Uterus (tissue), 4 donors: ENCODE results near the gene JMJD8. TPM values are rescaled to one million over a fixed set of nuclear protein-coding genes. Genes with fewer than 3 reads are reported as not detected.
A peak's percentile ranks its signal among the peaks of the same experiment; 100 is the strongest.

ENCODE experiments used
- DNase-seq, 2 donors: peaks; one replicate each; pipeline ENCODE4 v3.0.0-alpha.2; 2019 to 2020
- H3K27ac ChIP-seq, 2 donors: fragments of 200-600 bp; sonication (generic); 1 replicate in 1 of 2; 2 replicates in 1 of 2; pipeline ENCODE4 v1.5.1; 2016 to 2018
- H3K27me3 ChIP-seq, 2 donors: fragments of 200-600 bp; sonication (generic); one replicate each; pipeline ENCODE4 v1.5.1; 2018 to 2019; ENCODE audit warnings: control low read depth in 1 of 2
- H3K36me3 ChIP-seq, 2 donors: fragments of 200-600 bp; sonication (generic); one replicate each; pipeline ENCODE4 v1.5.1; 2019; ENCODE audit warnings: control low read depth in 1 of 2
- H3K4me1 ChIP-seq, 2 donors: fragments of 200-600 bp; sonication (generic); one replicate each; pipeline ENCODE4 v1.5.1; 2018 to 2019; ENCODE audit warnings: control low read depth in 1 of 2
- H3K4me3 ChIP-seq, 2 donors: fragments of 200-600 bp; sonication (generic); 1 replicate in 1 of 2; 2 replicates in 1 of 2; pipeline ENCODE4 v1.5.1; 2018 to 2019; ENCODE audit warnings: mild to moderate bottlenecking in 1 of 2
- H3K9me3 ChIP-seq, 2 donors: fragments of 200-600 bp; sonication (generic); one replicate each; pipeline ENCODE4 v1.5.1; 2019; ENCODE audit warnings: control low read depth in 1 of 2
- POLR2A ChIP-seq, 2 donors: fragments of 450-650 bp; IDR thresholded peaks; one replicate each; pipeline ENCODE4 v1.6.1; 2016; ENCODE audit warnings: antibody characterized with exemption in 2 of 2, mild to moderate bottlenecking in 1 of 2, moderate library complexity in 1 of 2
- intact Hi-C: fragments of 100-400 bp; cut with DNase I; formaldehyde crosslinking; loops from one replicate; pipeline ENCODE4 v1.15.1; 2023; ENCODE audit warnings: low total_unique reads
- total RNA-seq, 4 donors: library from RNA; depleted of rRNA in 3 of 4; stranded (reverse); fragments of >200 nt in 3 of 4; gene quantifications; one replicate each; pipeline versions ENCODE4 v1.1.0 to v1.2.4, GENCODE V29; 2014 to 2023
- TF ChIP-seq, protein P1 (sequence below), 4 experiments: fragments of 200-600 bp in 2 of 4; fragments of 450-650 bp in 2 of 4; sonication (generic) in 2 of 4; IDR thresholded peaks; one replicate each; pipeline ENCODE4 v1.5.1; 2016 to 2019; ENCODE audit warnings: antibody characterized with exemption in 4 of 4, mild to moderate bottlenecking in 2 of 4, moderate library complexity in 1 of 4
- donor health status: DM: yes; HTN: yes; CAD: no.

JMJD8 gene
- total RNA-seq, 4 donors from 2014 or later = 45.6 to 111 (median 57.4) TPM

DNA sequence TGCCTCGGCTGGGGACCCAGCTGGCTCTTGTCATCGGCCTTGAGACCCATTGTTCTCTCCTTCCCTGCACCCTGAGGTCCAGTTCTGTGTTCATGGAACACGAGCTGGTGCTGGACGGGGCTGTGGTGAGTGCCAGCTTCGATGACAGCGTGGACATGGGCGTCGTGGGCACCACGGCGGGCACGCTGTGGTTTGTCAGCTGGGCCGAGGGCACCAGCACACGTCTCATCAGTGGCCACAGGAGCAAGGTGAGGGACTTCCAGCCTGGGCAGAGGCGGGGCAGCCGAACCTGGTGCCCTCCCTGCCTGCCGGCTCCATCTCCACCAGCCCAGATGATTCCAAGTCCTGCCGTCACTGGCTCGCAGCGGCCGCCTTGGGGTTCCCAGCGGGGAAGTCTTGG lies 21.5 kb downstream of the JMJD8 start:
- H3K9me3 ChIP-seq = no peaks in the 10 kb centered on the region
- H3K27me3 ChIP-seq = no peaks in the 10 kb centered on the region
- no peak overlapping the region for H3K4me3 ChIP-seq
- intact Hi-C loops = loop anchor here (10.0 kb wide), 1 partner anchor 88 kb away; no protein-coding TSS in a partner anchor
- H3K4me1 ChIP-seq = peaks cover 3 to 12% of the 10 kb centered on the region in 2 donors
- no peak overlapping the region for H3K27ac ChIP-seq
- DNase-seq = no peak
- no peak for TF ChIP-seq POLR2A (IDR thresholded peaks at IDR 0.05)
- no peaks in the 10 kb centered on the region for H3K36me3 ChIP-seq

DNA sequence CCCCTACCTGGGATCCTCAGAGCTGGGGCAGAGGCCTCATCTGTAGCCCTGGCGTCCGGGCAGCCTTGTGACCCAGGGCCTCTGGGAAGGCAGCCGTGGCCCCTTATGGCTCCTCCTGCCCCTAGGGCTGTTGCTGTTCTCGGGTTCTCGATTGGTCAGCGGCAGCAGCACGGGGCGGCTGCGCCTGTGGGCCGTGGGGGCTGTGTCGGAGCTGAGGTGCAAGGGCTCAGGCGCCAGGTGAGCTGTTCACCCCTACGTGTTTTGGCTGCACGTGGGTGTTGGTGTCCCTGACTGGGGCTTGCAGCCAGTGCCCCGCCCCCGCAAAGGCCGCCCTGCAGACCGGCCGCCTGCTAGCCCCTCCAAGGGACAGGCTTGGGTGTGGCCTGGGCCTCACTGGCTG lies 22.0 kb downstream of the JMJD8 start:
- Histone ChIP-seq H3K27me3 (no peaks in the 10 kb centered on the region), H3K4me1 (peaks cover 3 to 7% of the 10 kb centered on the region in 2 donors), H3K36me3 (no peaks in the 10 kb centered on the region), H3K27ac (no peak overlapping the region), H3K4me3 (no peak overlapping the region), H3K9me3 (no peaks in the 10 kb centered on the region)
- DNase-seq = no peak
- intact Hi-C loops = loop anchor here (10.0 kb wide), 1 partner anchor 87 kb away; no protein-coding TSS in a partner anchor
- TF ChIP-seq, protein P1, sequence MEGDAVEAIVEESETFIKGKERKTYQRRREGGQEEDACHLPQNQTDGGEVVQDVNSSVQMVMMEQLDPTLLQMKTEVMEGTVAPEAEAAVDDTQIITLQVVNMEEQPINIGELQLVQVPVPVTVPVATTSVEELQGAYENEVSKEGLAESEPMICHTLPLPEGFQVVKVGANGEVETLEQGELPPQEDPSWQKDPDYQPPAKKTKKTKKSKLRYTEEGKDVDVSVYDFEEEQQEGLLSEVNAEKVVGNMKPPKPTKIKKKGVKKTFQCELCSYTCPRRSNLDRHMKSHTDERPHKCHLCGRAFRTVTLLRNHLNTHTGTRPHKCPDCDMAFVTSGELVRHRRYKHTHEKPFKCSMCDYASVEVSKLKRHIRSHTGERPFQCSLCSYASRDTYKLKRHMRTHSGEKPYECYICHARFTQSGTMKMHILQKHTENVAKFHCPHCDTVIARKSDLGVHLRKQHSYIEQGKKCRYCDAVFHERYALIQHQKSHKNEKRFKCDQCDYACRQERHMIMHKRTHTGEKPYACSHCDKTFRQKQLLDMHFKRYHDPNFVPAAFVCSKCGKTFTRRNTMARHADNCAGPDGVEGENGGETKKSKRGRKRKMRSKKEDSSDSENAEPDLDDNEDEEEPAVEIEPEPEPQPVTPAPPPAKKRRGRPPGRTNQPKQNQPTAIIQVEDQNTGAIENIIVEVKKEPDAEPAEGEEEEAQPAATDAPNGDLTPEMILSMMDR (IDR thresholded peaks at IDR 0.05) = no peak
- no peak for TF ChIP-seq POLR2A (IDR thresholded peaks at IDR 0.05)

GRCh38 chr16:661184-661821 lies 22.8 kb downstream of the JMJD8 start:
- TF ChIP-seq, protein P1 (IDR thresholded peaks at IDR 0.05) = peak in 2 of 4 experiments; percentile 1 to 9
- no peak for TF ChIP-seq POLR2A (IDR thresholded peaks at IDR 0.05)
- intact Hi-C loops = loop anchor here (10.0 kb wide), 1 partner anchor 87 kb away; no protein-coding TSS in a partner anchor
- H3K4me3 ChIP-seq = no peak overlapping the region

DNA sequence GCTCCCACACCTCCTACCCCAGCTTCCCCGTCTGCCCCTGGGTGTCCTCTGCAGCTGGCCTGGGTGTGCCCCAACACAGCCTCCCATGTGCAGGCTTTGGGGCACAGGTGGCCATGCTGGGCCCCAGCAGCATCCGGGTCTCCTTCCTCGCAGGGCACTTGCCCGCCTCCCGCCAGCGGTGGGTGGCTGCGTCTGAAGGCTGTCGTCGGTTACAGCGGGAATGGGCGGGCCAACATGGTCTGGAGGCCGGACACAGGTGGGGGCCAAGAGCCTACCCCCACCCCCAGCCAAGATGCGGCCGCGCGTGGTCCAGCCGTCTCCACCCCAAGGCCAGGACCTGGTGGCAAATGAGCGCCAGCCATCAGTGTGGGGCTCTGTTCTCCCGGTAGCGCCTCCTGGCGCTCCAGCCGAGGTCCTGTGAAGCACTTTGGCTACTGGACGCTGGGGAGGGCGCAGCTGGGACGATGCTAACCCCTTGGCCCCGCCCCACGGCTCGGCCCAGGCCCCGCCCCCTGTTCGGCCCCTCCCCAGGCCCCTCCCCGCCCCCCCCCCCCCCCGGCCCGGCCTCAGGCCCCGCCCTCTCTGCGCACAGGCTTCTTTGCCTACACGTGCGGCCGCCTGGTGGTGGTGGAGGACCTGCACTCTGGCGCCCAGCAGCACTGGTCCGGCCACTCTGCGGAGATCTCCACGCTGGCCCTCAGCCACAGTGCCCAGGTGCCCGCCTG lies 23.5 kb downstream of the JMJD8 start:
- Histone ChIP-seq H3K9me3 (no peaks in the 10 kb centered on the region), H3K4me3 (no peak overlapping the region), H3K27ac (peak overlapping the region; percentile 76 to 79), H3K27me3 (no peaks in the 10 kb centered on the region), H3K36me3 (no peaks in the 10 kb centered on the region), H3K4me1 (peaks cover 3 to 5% of the 10 kb centered on the region in 2 donors)
- intact Hi-C loops = loop anchor here (10.0 kb wide), 1 partner anchor 86 kb away; no protein-coding TSS in a partner anchor
- peak in 1 of 2 donors; percentile 10 for TF ChIP-seq POLR2A (IDR thresholded peaks at IDR 0.05)
- TF ChIP-seq, protein P1 (IDR thresholded peaks at IDR 0.05) = peak; percentile 51 to 76 (median 72)
- peak; percentile 85 to 91 for DNase-seq

More at GRCh38 chr16:661184-661821, 22.8 kb downstream of the JMJD8 start:
- peaks cover 3 to 5% of the 10 kb centered on the region in 2 donors for H3K4me1 ChIP-seq
- DNase-seq = no peak
- H3K9me3 ChIP-seq = no peaks in the 10 kb centered on the region
- no peaks in the 10 kb centered on the region for H3K36me3 ChIP-seq
- H3K27me3 ChIP-seq = no peaks in the 10 kb centered on the region
- peak overlapping the region in 1 of 2 donors; percentile 62 for H3K27ac ChIP-seq

- H3K36me3 ChIP-seq = no peaks in the 10 kb centered on the region
- H3K9me3 ChIP-seq = no peaks in the 10 kb centered on the region
- H3K27ac ChIP-seq = peak overlapping the region; percentile 76 to 79
- TF ChIP-seq POLR2A (IDR thresholded peaks at IDR 0.05) = no peak
- TF ChIP-seq, protein P1 (IDR thresholded peaks at IDR 0.05) = no peak
- H3K4me3 ChIP-seq = no peak overlapping the region
- intact Hi-C loops = loop anchor here (10.0 kb wide), 1 partner anchor 85 kb away; no protein-coding TSS in a partner anchor
- H3K4me1 ChIP-seq = peaks cover 3 to 5% of the 10 kb centered on the region in 2 donors
- no peak for DNase-seq
- no peaks in the 10 kb centered on the region for H3K27me3 ChIP-seq
Measured at GRCh38 chr16:660132-660458, 24.0 kb downstream of the JMJD8 start.
